ENCODE results near the gene INS. TPM values are rescaled to one million over a fixed set of nuclear protein-coding genes. Genes with fewer than 3 reads are reported as not detected.

INS gene
- total RNA-seq, 1 experiment from 2014 or later = not detected

GRCh38 chr11:2197771-2198520 lies 36.9 kb upstream of the INS start:
- no TSS peak for BruUV-seq (replicated peaks)

GRCh38 chr11:2196970-2197770 lies 36.2 kb upstream of the INS start:
- DNase-seq (ENCODE audit: low spot score) = peak; percentile 58
- H3K27me3 ChIP-seq (replicated peaks; ENCODE audit: insufficient read depth, low read depth, low read length, poor library complexity) = no peaks in the 10 kb centered on the region
- no peaks in the 10 kb centered on the region for H3K9me3 ChIP-seq (ENCODE audit: low read depth, low read length, poor library complexity, severe bottlenecking)
- no peaks in the 10 kb centered on the region for H3K36me3 ChIP-seq (ENCODE audit: insufficient read depth, low read length, poor library complexity, severe bottlenecking)
- ChIA-PET POLR2A (ENCODE audit: low non-redundant PET) (no interaction called here), CTCF (no interaction called here)
- intact Hi-C loops (cut with micrococcal nuclease; ENCODE audit: unreplicated experiment) = loop anchor here (2.0 to 10.0 kb wide), 2 partner anchors 224 to 338 kb away; no protein-coding TSS in a partner anchor
- H3K27ac ChIP-seq (ENCODE audit: low read depth, low read length, poor library complexity, severe bottlenecking) = no peak overlapping the region
- no peaks in the 10 kb centered on the region for H3K4me1 ChIP-seq (ENCODE audit: insufficient read depth, low read length, poor library complexity, severe bottlenecking)
- TF ChIP-seq CTCF (conservative IDR thresholded peaks at IDR 0.05; ENCODE audit: low read depth, low read length) (peak; percentile 68), EZH2 (IDR thresholded peaks at IDR 0.05; ENCODE audit: borderline replicate concordance, low read depth, low read length, poor library complexity, severe bottlenecking) (no peak)
- H3K4me3 ChIP-seq (ENCODE audit: low read depth, low read length, poor library complexity, severe bottlenecking) = no peak overlapping the region
- BruUV-seq (replicated peaks) = no TSS peak

More at GRCh38 chr11:2197771-2198520, 36.9 kb upstream of the INS start:
- TF ChIP-seq EZH2 (IDR thresholded peaks at IDR 0.05; ENCODE audit: borderline replicate concordance, low read depth, low read length, poor library complexity, severe bottlenecking) (no peak), CTCF (conservative IDR thresholded peaks at IDR 0.05; ENCODE audit: low read depth, low read length) (no peak)
- Histone ChIP-seq H3K36me3 (ENCODE audit: insufficient read depth, low read length, poor library complexity, severe bottlenecking) (no peaks in the 10 kb centered on the region), H3K27me3 (replicated peaks; ENCODE audit: insufficient read depth, low read depth, low read length, poor library complexity) (no peaks in the 10 kb centered on the region), H3K4me3 (ENCODE audit: low read depth, low read length, poor library complexity, severe bottlenecking) (no peak overlapping the region), H3K4me1 (ENCODE audit: insufficient read depth, low read length, poor library complexity, severe bottlenecking) (no peaks in the 10 kb centered on the region), H3K9me3 (ENCODE audit: low read depth, low read length, poor library complexity, severe bottlenecking) (no peaks in the 10 kb centered on the region), H3K27ac (ENCODE audit: low read depth, low read length, poor library complexity, severe bottlenecking) (no peak overlapping the region)
- DNase-seq (ENCODE audit: low spot score) = no peak
- ChIA-PET POLR2A (ENCODE audit: low non-redundant PET) (no interaction called here), CTCF (no interaction called here)
- intact Hi-C loops (cut with micrococcal nuclease; ENCODE audit: unreplicated experiment) = loop anchor here (2.0 to 10.0 kb wide), 2 partner anchors 223 to 337 kb away; no protein-coding TSS in a partner anchor

- Histone ChIP-seq H3K27ac (ENCODE audit: low read depth, low read length, poor library complexity, severe bottlenecking) (no peak overlapping the region), H3K4me3 (ENCODE audit: low read depth, low read length, poor library complexity, severe bottlenecking) (no peak overlapping the region), H3K36me3 (ENCODE audit: insufficient read depth, low read length, poor library complexity, severe bottlenecking) (no peaks in the 10 kb centered on the region), H3K4me1 (ENCODE audit: insufficient read depth, low read length, poor library complexity, severe bottlenecking) (no peaks in the 10 kb centered on the region), H3K27me3 (replicated peaks; ENCODE audit: insufficient read depth, low read depth, low read length, poor library complexity) (no peaks in the 10 kb centered on the region), H3K9me3 (ENCODE audit: low read depth, low read length, poor library complexity, severe bottlenecking) (no peaks in the 10 kb centered on the region)
- ChIA-PET CTCF (no interaction called here), POLR2A (ENCODE audit: low non-redundant PET) (no interaction called here)
- no peak for TF ChIP-seq CTCF (conservative IDR thresholded peaks at IDR 0.05; ENCODE audit: low read depth, low read length)
- no peak for TF ChIP-seq EZH2 (IDR thresholded peaks at IDR 0.05; ENCODE audit: borderline replicate concordance, low read depth, low read length, poor library complexity, severe bottlenecking)
- no peak for DNase-seq (ENCODE audit: low spot score)
- intact Hi-C loops (cut with micrococcal nuclease; ENCODE audit: unreplicated experiment) = loop anchor here (2.0 to 10.0 kb wide), 2 partner anchors 225 to 339 kb away; no protein-coding TSS in a partner anchor
- no TSS peak for BruUV-seq (replicated peaks)
Observed at GRCh38 chr11:2195756-2196088, 34.7 kb upstream of the INS start.
